HCT116 (cell line): ENCODE data around the gene INCENP. TPM values are rescaled to one million over a fixed set of nuclear protein-coding genes. Genes with fewer than 3 reads are reported as not detected.

ENCODE experiments used
- ATAC-seq: fragments of 200-7000 bp; cut with Tn5 transposase; 2 replicates; pipeline ENCODE4 v1.9.1; 2020; ENCODE audit warnings: mild to moderate bottlenecking, moderate library complexity
- BruUV-seq: library from RNA; stranded (reverse); fragments of 400-500 nt; replicated peaks from 2 replicates; lab custom pipeline; 2021; lab: Mats Ljungman, UMichigan
- CTCF ChIA-PET: fragments of 300-600 bp; sonication (Branson Sonifier 250); formaldehyde crosslinking; loops from one replicate; lab custom pipeline; 2021; ENCODE audit warnings: antibody characterized with exemption; lab: Charles Lee
- POLR2A ChIA-PET: fragments of 300-600, 350-600 bp; sonication (Branson Sonifier 250); formaldehyde crosslinking; loops from one replicate; lab custom pipeline; 2021; ENCODE audit warnings: antibody characterized with exemption; lab: Charles Lee
- RAD21 ChIA-PET, 2 experiments: fragments of 300-600 bp; sonication (Branson Sonifier 250); formaldehyde crosslinking; loops; one replicate each; lab custom pipeline; 2023; ENCODE audit warnings: low total read pairs in 2 of 2; ENCODE audit not compliant: uncharacterized antibody in 2 of 2, unreplicated experiment in 2 of 2, low non-redundant PET in 1 of 2; lab: Charles Lee
- DNase-seq: peaks from one replicate; pipeline ENCODE4 v3.0.0-alpha.2; 2010; ENCODE audit warnings: low read depth, low spot score
- H2AFZ ChIP-seq: fragments of 200-600 bp; shearing (Covaris generic), sonication (generic); 2 replicates; pipeline ENCODE4 v1.6.1; 2017; ENCODE audit warnings: low read depth, mixed run types, mixed read lengths, antibody characterized with exemption, low read length; ENCODE audit not compliant: poor library complexity, severe bottlenecking
- H3K27ac ChIP-seq: 2 replicates; pipeline ENCODE4 v1.5.1; 2012; ENCODE audit warnings: low read depth, low read length
- H3K27me3 ChIP-seq: fragments of 200-600 bp; sonication (generic); 2 replicates; pipeline ENCODE4 v1.6.1; 2016; ENCODE audit warnings: mixed run types, low read length, mixed read lengths; ENCODE audit not compliant: insufficient read depth
- H3K36me3 ChIP-seq, 2 experiments: fragments of 200-500 bp in 1 of 2; fragments of 200-600 bp in 1 of 2; sonication (Bioruptor generic) in 1 of 2; sonication (generic) in 1 of 2; 2 replicates each; pipeline versions ENCODE4 v1.5.1 to v1.6.1; 2014 to 2016; ENCODE audit warnings: low read length in 2 of 2, inconsistent platforms in 1 of 2, mixed read lengths in 1 of 2, mixed run types in 1 of 2; ENCODE audit not compliant: insufficient read depth in 2 of 2, control insufficient read depth in 1 of 2
- H3K4me1 ChIP-seq, 2 experiments: fragments of 200-600 bp in 1 of 2; sonication (generic) in 1 of 2; 2 replicates each; pipeline versions ENCODE4 v1.5.1 to v1.6.1; 2012 to 2017; ENCODE audit warnings: low read length in 2 of 2, inconsistent platforms in 1 of 2, mild to moderate bottlenecking in 1 of 2, mixed read lengths in 1 of 2, mixed run types in 1 of 2, moderate library complexity in 1 of 2; ENCODE audit not compliant: insufficient read depth in 2 of 2, control insufficient read depth in 1 of 2
- H3K4me2 ChIP-seq: fragments of 200-600 bp; sonication (generic); 2 replicates; pipeline ENCODE4 v1.6.1; 2017; ENCODE audit warnings: mixed run types, low read length, mixed read lengths
- H3K4me3 ChIP-seq, 2 experiments: fragments of 200-600 bp in 1 of 2; sonication (generic) in 1 of 2; replicated peaks in 1 of 2; 2 replicates each; pipeline ENCODE4 v1.5.1; 2011 to 2016; ENCODE audit warnings: low read length in 2 of 2, control low read depth in 1 of 2, low read depth in 1 of 2, mild to moderate bottlenecking in 1 of 2, mixed read lengths in 1 of 2, mixed run types in 1 of 2
- H3K79me2 ChIP-seq: fragments of 200-600 bp; sonication (generic); 2 replicates; pipeline ENCODE4 v1.6.1; 2017; ENCODE audit warnings: mild to moderate bottlenecking, mixed run types, low read length, moderate library complexity, mixed read lengths; ENCODE audit not compliant: insufficient read depth
- H3K9ac ChIP-seq: fragments of 200-600 bp; sonication (generic); 2 replicates; pipeline ENCODE4 v1.6.1; 2016; ENCODE audit warnings: low read length, mixed read lengths
- H3K9me2 ChIP-seq: fragments of 200-600 bp; sonication (generic), shearing (Covaris generic); 2 replicates; pipeline ENCODE4 v1.6.1; 2017; ENCODE audit warnings: mixed run types, mild to moderate bottlenecking, moderate library complexity; ENCODE audit not compliant: insufficient read depth
- H3K9me3 ChIP-seq, 2 experiments: fragments of 200-500 bp in 1 of 2; fragments of 200-600 bp in 1 of 2; sonication (Bioruptor generic) in 1 of 2; sonication (generic) in 1 of 2; 2 replicates each; pipeline ENCODE4 v1.6.1; 2014 to 2017; ENCODE audit warnings: low read length in 2 of 2, mixed read lengths in 2 of 2, inconsistent platforms in 1 of 2, low read depth in 1 of 2, mild to moderate bottlenecking in 1 of 2, mixed run types in 1 of 2, moderate library complexity in 1 of 2; ENCODE audit not compliant: control insufficient read depth in 1 of 2, insufficient read depth in 1 of 2
- H4K20me1 ChIP-seq: fragments of 200-600 bp; sonication (generic), shearing (Covaris generic); 2 replicates; pipeline ENCODE4 v1.6.1; 2017; ENCODE audit warnings: mixed run types, mild to moderate bottlenecking, moderate library complexity; ENCODE audit not compliant: insufficient read depth
- CBX3 ChIP-seq: IDR thresholded peaks from 2 replicates; pipeline ENCODE4 v1.6.1; 2012; ENCODE audit warnings: low read depth
- CTCF ChIP-seq, 3 experiments: fragments of 200-600 bp in 1 of 3; sonication (generic) in 1 of 3; IDR thresholded peaks in 2 of 3; conservative IDR thresholded peaks in 1 of 3; 2 replicates each; pipeline ENCODE4 v1.5.1; 2012 to 2017; ENCODE audit warnings: low read depth in 2 of 3, low read length in 2 of 3, antibody characterized with exemption in 1 of 3, borderline replicate concordance in 1 of 3, control low read depth in 1 of 3, mild to moderate bottlenecking in 1 of 3, mixed read lengths in 1 of 3, mixed run types in 1 of 3, moderate library complexity in 1 of 3; ENCODE audit not compliant: insufficient read depth in 1 of 3
- EGR1 ChIP-seq: IDR thresholded peaks from 2 replicates; pipeline ENCODE4 v1.6.1; 2012; ENCODE audit warnings: low read depth
- ELF1 ChIP-seq: IDR thresholded peaks from 2 replicates; pipeline ENCODE4 v1.6.1; 2012; ENCODE audit warnings: low read depth, borderline replicate concordance
- EZH2 ChIP-seq: fragments of 200-600 bp; sonication (generic); IDR thresholded peaks from 2 replicates; pipeline ENCODE4 v1.6.1; 2017; ENCODE audit warnings: antibody characterized with exemption, mixed run types
- FOSL1 ChIP-seq: IDR thresholded peaks from 2 replicates; pipeline ENCODE4 v1.6.1; 2012; ENCODE audit warnings: low read depth
- JUND ChIP-seq: IDR thresholded peaks from 2 replicates; pipeline ENCODE4 v1.6.1; 2012
- POLR2AphosphoS5 ChIP-seq: IDR thresholded peaks from 2 replicates; pipeline ENCODE4 v1.6.1; 2011; ENCODE audit warnings: mild to moderate bottlenecking, low read depth, low read length, moderate library complexity
- REST ChIP-seq: IDR thresholded peaks from 2 replicates; pipeline ENCODE4 v1.6.1; 2012; ENCODE audit warnings: low read depth
- SIN3A ChIP-seq: IDR thresholded peaks from 2 replicates; pipeline ENCODE4 v1.6.1; 2012; ENCODE audit warnings: low read depth
- SP1 ChIP-seq: IDR thresholded peaks from 2 replicates; pipeline ENCODE4 v1.6.1; 2012; ENCODE audit warnings: low read depth
- SRF ChIP-seq: IDR thresholded peaks from 2 replicates; pipeline ENCODE4 v1.6.1; 2012; ENCODE audit warnings: low read depth
- TCF7L2 ChIP-seq: IDR thresholded peaks from 2 replicates; pipeline ENCODE4 v1.7.0; 2011; ENCODE audit warnings: borderline replicate concordance, inconsistent platforms; ENCODE audit not compliant: insufficient read depth, insufficient read length; ENCODE audit errors: extremely low read depth
- YY1 ChIP-seq: IDR thresholded peaks from 2 replicates; pipeline ENCODE4 v1.6.1; 2011; ENCODE audit warnings: low read length, low read depth, moderate library complexity, mild to moderate bottlenecking; ENCODE audit not compliant: insufficient replicate concordance; ENCODE audit errors: extremely low read depth
- ZNF274 ChIP-seq: fragments of 200-500 bp; sonication (Bioruptor generic); IDR thresholded peaks from 2 replicates; pipeline ENCODE4 v1.6.1; 2014; ENCODE audit warnings: mild to moderate bottlenecking, low read depth, low read length, inconsistent platforms
- intact Hi-C: fragments of 100-400 bp; cut with micrococcal nuclease; formaldehyde crosslinking; loops from 2 replicates; pipeline ENCODE4 v1.10.0; 2022
- total RNA-seq: library from RNA; stranded (reverse); gene quantifications from one replicate; pipeline ENCODE4 v1.2.1, GENCODE V29; 2021; ENCODE audit not compliant: unreplicated experiment

INCENP gene
- total RNA-seq, 1 experiment from 2014 or later, result 118 TPM

- Histone ChIP-seq H3K9me3 (no peaks in the 10 kb centered on the region), H3K9me2 (no peaks in the 10 kb centered on the region), H3K36me3 (peaks cover 32 to 42% of the 10 kb centered on the region in 2 experiments; a peak in 3 of 4 replicates), H4K20me1 (no peaks in the 10 kb centered on the region), H2AFZ (no peak overlapping the region), H3K4me1 (no peaks in the 10 kb centered on the region), H3K79me2 (no peaks in the 10 kb centered on the region), H3K27ac (no peak overlapping the region), H3K4me2 (no peak overlapping the region), H3K9ac (no peak overlapping the region), H3K27me3 (no peaks in the 10 kb centered on the region), H3K4me3 (no peak overlapping the region)
- no peak for DNase-seq
- intact Hi-C loops, result no loop called here
- ChIA-PET RAD21 (no interaction called here), CTCF (no interaction called here), POLR2A (no interaction called here)
- ATAC-seq, result no peak
- no peak for TF ChIP-seq EGR1
- TF ChIP-seq JUND, result no peak
- TF ChIP-seq SRF, result no peak
- no peak for TF ChIP-seq EZH2
- no peak for TF ChIP-seq POLR2AphosphoS5
- TF ChIP-seq CBX3, result no peak
- TF ChIP-seq YY1, result no peak
- TF ChIP-seq FOSL1, result no peak
- BruUV-seq, result no TSS peak
Measured at GRCh38 chr11:62151737-62152102, 27.9 kb downstream of the INCENP start.

GRCh38 chr11:62152245-62153086 lies 28.7 kb downstream of the INCENP start:
- Histone ChIP-seq H3K27ac (no peak overlapping the region), H3K79me2 (no peaks in the 10 kb centered on the region), H2AFZ (no peak overlapping the region), H4K20me1 (no peaks in the 10 kb centered on the region), H3K4me2 (no peak overlapping the region), H3K9me3 (no peaks in the 10 kb centered on the region), H3K4me1 (no peaks in the 10 kb centered on the region), H3K36me3 (peaks cover 25 to 35% of the 10 kb centered on the region in 2 experiments; a peak in 3 of 4 replicates), H3K9ac (no peak overlapping the region), H3K4me3 (no peak overlapping the region), H3K27me3 (no peaks in the 10 kb centered on the region), H3K9me2 (no peaks in the 10 kb centered on the region)
- ChIA-PET RAD21 (no interaction called here), CTCF (no interaction called here), POLR2A (no interaction called here)
- BruUV-seq, result TSS peak; percentile 32
- intact Hi-C loops, result no loop called here
- DNase-seq (no peak), ATAC-seq (no peak)
- TF ChIP-seq POLR2AphosphoS5 (no peak), TCF7L2 (no peak), CTCF (IDR thresholded peaks at IDR 0.05 in 2 of 3, conservative IDR thresholded peaks at IDR 0.05 in 1 of 3; ENCODE audit: borderline replicate concordance in 1 of 3, insufficient read depth in 1 of 3, low read depth in 2 of 3, low read length in 2 of 3) (no peak), SIN3A (no peak), REST (no peak), ZNF274 (no peak), ELF1 (no peak), SRF (no peak), EZH2 (no peak), SP1 (no peak)
